SH-SY5Y (cell line): ENCODE measurements around the gene MXI1.

ENCODE experiments used
- GATA2 ChIP-seq: IDR thresholded peaks from 2 replicates; pipeline ENCODE4 v1.6.1; 2011; ENCODE audit warnings: mild to moderate bottlenecking, low read depth, low read length
- GATA3 ChIP-seq: IDR thresholded peaks from 2 replicates; pipeline ENCODE4 v1.6.1; 2011; ENCODE audit warnings: low read depth, mild to moderate bottlenecking, low read length, moderate library complexity

- no peak for TF ChIP-seq GATA2
- TF ChIP-seq GATA3, result no peak
Measured at GRCh38 chr10:110323503-110323902, 116.1 kb downstream of the MXI1 start.
